Osteoblast (primary cell): ENCODE data around the gene SOS2. TPM values are rescaled to one million over a fixed set of nuclear protein-coding genes. Genes with fewer than 3 reads are reported as not detected.

Experiments used
- DNase-seq: peaks from one replicate; pipeline ENCODE4 v3.0.0; 2011; ENCODE audit warnings: low spot score, mixed read lengths; ENCODE audit not compliant: insufficient read length; ENCODE audit errors: missing footprints
- H2AFZ ChIP-seq: 2 replicates; pipeline ENCODE4 v1.6.0; 2011; ENCODE audit warnings: mild to moderate bottlenecking, low read length
- H3K27ac ChIP-seq: 2 replicates; pipeline ENCODE4 v1.5.1; 2011; ENCODE audit warnings: mild to moderate bottlenecking, low read depth, low read length, moderate library complexity
- H3K27me3 ChIP-seq: 2 replicates; pipeline ENCODE4 v1.6.0; 2012; ENCODE audit warnings: mild to moderate bottlenecking, control low read depth, inconsistent platforms, low read length, moderate library complexity; ENCODE audit not compliant: insufficient read depth
- H3K36me3 ChIP-seq: 2 replicates; pipeline ENCODE4 v1.5.1; 2011; ENCODE audit warnings: mild to moderate bottlenecking, low read length, control low read depth, moderate library complexity; ENCODE audit not compliant: insufficient read depth
- H3K4me1 ChIP-seq: 2 replicates; pipeline ENCODE4 v1.5.1; 2011; ENCODE audit warnings: mild to moderate bottlenecking, low read length, control low read depth, moderate library complexity; ENCODE audit not compliant: insufficient read depth
- H3K4me2 ChIP-seq: 2 replicates; pipeline ENCODE4 v1.6.0; 2011; ENCODE audit warnings: mild to moderate bottlenecking, low read length; ENCODE audit not compliant: insufficient read depth
- H3K4me3 ChIP-seq: fragments of 200-600 bp; sonication (generic); 3 replicates; pipeline ENCODE4 v1.5.1; 2012; ENCODE audit warnings: mild to moderate bottlenecking, low read length, inconsistent platforms; ENCODE audit not compliant: insufficient read depth
- H3K79me2 ChIP-seq: 2 replicates; pipeline ENCODE4 v1.6.0; 2012; ENCODE audit warnings: mild to moderate bottlenecking, low read length, control low read depth, inconsistent platforms; ENCODE audit not compliant: insufficient read depth
- H3K9me3 ChIP-seq: 2 replicates; pipeline ENCODE4 v1.5.1; 2011; ENCODE audit warnings: low read depth, low read length, control low read depth
- H4K20me1 ChIP-seq: 2 replicates; pipeline ENCODE4 v1.6.0; 2012; ENCODE audit warnings: mild to moderate bottlenecking, low read length, control low read depth; ENCODE audit not compliant: insufficient read depth
- CTCF ChIP-seq: IDR thresholded peaks from 2 replicates; pipeline ENCODE4 v1.5.1; 2011; ENCODE audit warnings: mild to moderate bottlenecking, low read depth, low read length, moderate library complexity; ENCODE audit errors: extremely low read depth
- total RNA-seq: library from RNA; depleted of rRNA; stranded (reverse); fragments of >200 nt; gene quantifications from 2 replicates; pipeline ENCODE4 v1.2.3, GENCODE V29; 2012

Gene SOS2
- total RNA-seq, 1 donor, result 29.7 TPM

GRCh38 chr14:50263321-50263720, 31.9 kb upstream of the SOS2 start:
- H3K9me3 ChIP-seq, result no peaks in the 10 kb centered on the region
- DNase-seq, result no peak
- no peaks in the 10 kb centered on the region for H3K79me2 ChIP-seq
- H3K4me1 ChIP-seq, result no peaks in the 10 kb centered on the region
- H2AFZ ChIP-seq, result no peak overlapping the region
- H3K4me2 ChIP-seq, result no peak overlapping the region
- H3K27ac ChIP-seq, result no peak overlapping the region
- H3K27me3 ChIP-seq, result no peaks in the 10 kb centered on the region
- H3K36me3 ChIP-seq, result no peaks in the 10 kb centered on the region
- no peak for TF ChIP-seq CTCF
- H3K4me3 ChIP-seq, result no peak overlapping the region
- H4K20me1 ChIP-seq, result no peaks in the 10 kb centered on the region

- DNase-seq, result no peak
- Histone ChIP-seq H4K20me1 (no peaks in the 10 kb centered on the region), H2AFZ (no peak overlapping the region), H3K4me2 (no peak overlapping the region), H3K79me2 (no peaks in the 10 kb centered on the region), H3K27ac (no peak overlapping the region), H3K36me3 (no peaks in the 10 kb centered on the region), H3K4me3 (no peak overlapping the region), H3K27me3 (no peaks in the 10 kb centered on the region), H3K9me3 (no peaks in the 10 kb centered on the region), H3K4me1 (no peaks in the 10 kb centered on the region)
- no peak for TF ChIP-seq CTCF
Measured at GRCh38 chr14:50262865-50263264, 31.5 kb upstream of the SOS2 start.

- no peak for DNase-seq
Measured at GRCh38 chr14:50260511-50260910, 29.1 kb upstream of the SOS2 start.

GRCh38 chr14:50260072-50260471, 28.7 kb upstream of the SOS2 start:
- Histone ChIP-seq H3K4me2 (no peak overlapping the region), H3K36me3 (no peaks in the 10 kb centered on the region), H3K27ac (no peak overlapping the region), H3K27me3 (no peaks in the 10 kb centered on the region), H4K20me1 (no peaks in the 10 kb centered on the region), H3K79me2 (no peaks in the 10 kb centered on the region), H2AFZ (no peak overlapping the region), H3K9me3 (no peaks in the 10 kb centered on the region), H3K4me3 (no peak overlapping the region), H3K4me1 (no peaks in the 10 kb centered on the region)
- no peak for TF ChIP-seq CTCF
- no peak for DNase-seq

More at GRCh38 chr14:50260511-50260910, 29.1 kb upstream of the SOS2 start:
- H3K27me3 ChIP-seq, result no peaks in the 10 kb centered on the region
- no peak overlapping the region for H3K4me3 ChIP-seq
- no peaks in the 10 kb centered on the region for H3K4me1 ChIP-seq
- peak; percentile 60 for TF ChIP-seq CTCF
- H4K20me1 ChIP-seq, result no peaks in the 10 kb centered on the region
- H3K36me3 ChIP-seq, result no peaks in the 10 kb centered on the region
- no peaks in the 10 kb centered on the region for H3K9me3 ChIP-seq
- H3K4me2 ChIP-seq, result no peak overlapping the region
- H3K27ac ChIP-seq, result no peak overlapping the region
- H3K79me2 ChIP-seq, result no peaks in the 10 kb centered on the region
- no peak overlapping the region for H2AFZ ChIP-seq
